ENCODE results near the gene FKBP11. TPM values are rescaled to one million over a fixed set of nuclear protein-coding genes. Genes with fewer than 3 reads are reported as not detected.
"Not testable (repeated sequence)": the region's sequence is repeated elsewhere in the genome, so short reads cannot be mapped to it uniquely, and the experiment has no call there.

FKBP11 gene
- total RNA-seq, 1 experiment from 2014 or later = 83.2 TPM

DNA sequence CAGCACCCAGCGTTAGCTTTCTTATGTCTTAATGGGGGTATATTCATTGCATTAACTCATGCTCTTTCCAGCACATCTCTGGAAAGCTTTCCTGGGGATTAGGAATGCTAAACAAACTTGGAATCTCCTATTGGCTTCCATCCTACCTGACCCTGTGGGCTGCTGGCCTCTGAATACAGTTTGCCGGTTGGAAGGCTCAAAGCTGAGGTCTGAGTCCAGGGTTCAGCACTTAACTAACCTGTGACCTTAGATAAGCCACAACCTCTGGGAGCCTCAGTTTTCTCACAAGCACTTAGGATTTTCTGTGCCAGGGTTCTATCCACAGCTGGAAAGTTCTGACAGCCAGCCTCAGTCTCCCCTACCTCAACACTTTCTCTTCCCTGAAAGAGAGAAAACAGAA is 46.7 kb downstream of the FKBP11 start:
- Mint-ChIP-seq H3K9me3 (ENCODE audit: unreplicated experiment) (no peaks in the 10 kb centered on the region), H3K4me3 (ENCODE audit: unreplicated experiment) (no peak overlapping the region), H3K27me3 (ENCODE audit: insufficient read depth, unreplicated experiment) (no peaks in the 10 kb centered on the region), H3K36me3 (ENCODE audit: insufficient read depth, unreplicated experiment) (peaks cover 7% of the 10 kb centered on the region), H3K4me1 (ENCODE audit: low read depth, unreplicated experiment) (peaks cover 34% of the 10 kb centered on the region), H3K27ac (ENCODE audit: unreplicated experiment) (no peak overlapping the region)
- peaks cover 42% of the 10 kb centered on the region for H3K4me1 ChIP-seq
- POLR2A ChIA-PET = no interaction called here
- no TSS peak for BruUV-seq (replicated peaks)
- CTCF ChIA-PET = interaction anchor here (1.0 to 1.2 kb wide), 2 partner anchors 13 to 25 kb away, joined by 4 read pairs; no protein-coding TSS in a partner anchor
- H3K27me3 ChIP-seq (replicated peaks; ENCODE audit: control insufficient read depth, insufficient read depth, low read length) = no peaks in the 10 kb centered on the region
- no peak overlapping the region for H3K4me3 ChIP-seq (ENCODE audit: low read depth, low read length)
- TF ChIP-seq, protein P1, sequence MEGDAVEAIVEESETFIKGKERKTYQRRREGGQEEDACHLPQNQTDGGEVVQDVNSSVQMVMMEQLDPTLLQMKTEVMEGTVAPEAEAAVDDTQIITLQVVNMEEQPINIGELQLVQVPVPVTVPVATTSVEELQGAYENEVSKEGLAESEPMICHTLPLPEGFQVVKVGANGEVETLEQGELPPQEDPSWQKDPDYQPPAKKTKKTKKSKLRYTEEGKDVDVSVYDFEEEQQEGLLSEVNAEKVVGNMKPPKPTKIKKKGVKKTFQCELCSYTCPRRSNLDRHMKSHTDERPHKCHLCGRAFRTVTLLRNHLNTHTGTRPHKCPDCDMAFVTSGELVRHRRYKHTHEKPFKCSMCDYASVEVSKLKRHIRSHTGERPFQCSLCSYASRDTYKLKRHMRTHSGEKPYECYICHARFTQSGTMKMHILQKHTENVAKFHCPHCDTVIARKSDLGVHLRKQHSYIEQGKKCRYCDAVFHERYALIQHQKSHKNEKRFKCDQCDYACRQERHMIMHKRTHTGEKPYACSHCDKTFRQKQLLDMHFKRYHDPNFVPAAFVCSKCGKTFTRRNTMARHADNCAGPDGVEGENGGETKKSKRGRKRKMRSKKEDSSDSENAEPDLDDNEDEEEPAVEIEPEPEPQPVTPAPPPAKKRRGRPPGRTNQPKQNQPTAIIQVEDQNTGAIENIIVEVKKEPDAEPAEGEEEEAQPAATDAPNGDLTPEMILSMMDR (IDR thresholded peaks at IDR 0.05; ENCODE audit: insufficient read depth in 1 of 2, low read depth in 1 of 2, low read length in 1 of 2, severe bottlenecking in 1 of 2, unreplicated experiment in 1 of 2) = no peak
- no peaks in the 10 kb centered on the region for H3K36me3 ChIP-seq (ENCODE audit: control insufficient read depth, insufficient read depth, low read length)
- no peak for DNase-seq
- H3K9me3 ChIP-seq = no peaks in the 10 kb centered on the region
- intact Hi-C loops (cut with micrococcal nuclease; ENCODE audit: unreplicated experiment) = no loop called here

DNA sequence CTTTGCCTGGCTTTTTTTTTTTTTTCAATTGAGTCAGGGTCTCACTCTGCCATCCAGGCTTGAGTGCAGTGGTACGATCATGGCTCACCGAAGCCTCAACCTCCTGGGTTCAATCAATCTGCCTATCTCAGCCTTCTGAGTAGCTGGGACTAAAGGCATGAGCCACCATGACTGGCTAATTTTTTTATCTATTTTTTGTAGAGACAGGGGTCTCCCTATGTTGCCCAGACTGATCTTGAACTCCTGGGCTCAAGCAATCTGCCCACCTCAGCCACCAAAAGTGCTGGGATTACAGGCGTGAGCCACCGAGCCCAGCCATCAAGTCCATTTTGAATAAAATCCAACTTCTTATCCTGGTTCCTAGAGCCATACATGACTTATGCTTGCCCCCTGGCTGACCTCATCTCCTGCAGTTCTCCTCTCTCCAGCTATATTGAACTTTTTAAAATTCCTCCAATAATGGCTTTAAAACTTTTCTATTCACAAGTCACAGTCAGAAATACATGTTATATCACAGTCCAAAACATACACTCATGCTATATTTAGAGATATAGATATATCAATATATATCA is 49.3 kb downstream of the FKBP11 start:
- Mint-ChIP-seq H3K27ac (ENCODE audit: unreplicated experiment) (no peak overlapping the region), H3K4me3 (ENCODE audit: unreplicated experiment) (no peak overlapping the region), H3K9me3 (ENCODE audit: unreplicated experiment) (no peaks in the 10 kb centered on the region), H3K4me1 (ENCODE audit: low read depth, unreplicated experiment) (peaks cover 9% of the 10 kb centered on the region), H3K27me3 (ENCODE audit: insufficient read depth, unreplicated experiment) (no peaks in the 10 kb centered on the region), H3K36me3 (ENCODE audit: insufficient read depth, unreplicated experiment) (no peaks in the 10 kb centered on the region)
- DNase-seq = no peak
- CTCF ChIA-PET = no interaction called here
- H3K27me3 ChIP-seq (replicated peaks; ENCODE audit: control insufficient read depth, insufficient read depth, low read length) = no peaks in the 10 kb centered on the region
- intact Hi-C loops (cut with micrococcal nuclease; ENCODE audit: unreplicated experiment) = no loop called here
- no peaks in the 10 kb centered on the region for H3K36me3 ChIP-seq (ENCODE audit: control insufficient read depth, insufficient read depth, low read length)
- TF ChIP-seq, protein P1 (IDR thresholded peaks at IDR 0.05; ENCODE audit: insufficient read depth in 1 of 2, low read depth in 1 of 2, low read length in 1 of 2, severe bottlenecking in 1 of 2, unreplicated experiment in 1 of 2) = no peak
- peaks cover 22% of the 10 kb centered on the region for H3K4me1 ChIP-seq
- no peaks in the 10 kb centered on the region for H3K9me3 ChIP-seq
- no peak overlapping the region for H3K4me3 ChIP-seq (ENCODE audit: low read depth, low read length)
- POLR2A ChIA-PET = interaction anchor here (0.5 kb wide), 1 partner anchor 24 kb away, joined by 4 read pairs; the partner anchor contains the start of gene DDX23
- BruUV-seq (replicated peaks) = no TSS peak

DNA sequence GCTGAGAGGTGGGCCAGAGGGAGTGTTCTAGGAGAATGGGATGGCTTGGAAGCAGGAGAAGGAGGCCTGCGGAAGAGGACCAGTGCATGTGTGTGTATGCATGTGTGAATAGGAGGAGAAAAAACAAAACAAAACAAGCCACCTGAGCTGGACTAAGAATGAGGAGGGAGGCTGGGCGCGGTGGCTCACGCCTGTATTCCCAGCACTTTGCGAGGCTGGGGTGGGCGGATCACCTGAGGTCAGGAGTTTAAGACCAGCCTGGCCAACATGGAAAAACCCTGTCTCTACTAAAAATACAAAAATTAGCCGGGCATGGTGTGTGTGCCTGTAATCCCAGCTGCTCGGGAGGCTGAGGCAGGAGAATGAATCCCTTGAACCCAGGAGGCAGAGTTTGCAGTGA is 51.8 kb downstream of the FKBP11 start:
- H3K9me3 Mint-ChIP-seq (ENCODE audit: unreplicated experiment); H3K4me3 Mint-ChIP-seq (ENCODE audit: unreplicated experiment); H3K36me3 Mint-ChIP-seq (ENCODE audit: insufficient read depth, unreplicated experiment); H3K9me3 ChIP-seq; H3K36me3 ChIP-seq (ENCODE audit: control insufficient read depth, insufficient read depth, low read length); BruUV-seq (replicated peaks); H3K27ac Mint-ChIP-seq (ENCODE audit: unreplicated experiment); DNase-seq; H3K4me1 Mint-ChIP-seq (ENCODE audit: low read depth, unreplicated experiment); H3K4me3 ChIP-seq (ENCODE audit: low read depth, low read length); H3K27me3 ChIP-seq (replicated peaks; ENCODE audit: control insufficient read depth, insufficient read depth, low read length); intact Hi-C loops (cut with micrococcal nuclease; ENCODE audit: unreplicated experiment); H3K27me3 Mint-ChIP-seq (ENCODE audit: insufficient read depth, unreplicated experiment): not testable (repeated sequence)
- ChIA-PET CTCF (interaction anchor here (1.7 to 2.8 kb wide), 3 partner anchors 9 to 20 kb away, joined by 7 to 15 read pairs (median 12); no protein-coding TSS in a partner anchor), POLR2A (interaction anchor here (0.6 kb wide), 1 partner anchor 8 kb away, joined by 5 read pairs; no protein-coding TSS in a partner anchor)
- H3K4me1 ChIP-seq = peaks cover 11% of the 10 kb centered on the region
